ENCODE data around the gene CEND1. TPM values are rescaled to one million over a fixed set of nuclear protein-coding genes. Genes with fewer than 3 reads are reported as not detected.
A peak's percentile ranks its signal among the peaks of the same experiment; 100 is the strongest.

The CEND1 gene
- total RNA-seq, 1 donor = 1.2 TPM

GRCh38 chr11:831118-831864 is 41.4 kb upstream of the CEND1 start:
- TF ChIP-seq CTCF (IDR thresholded peaks at IDR 0.05; ENCODE audit: insufficient read depth, low read length) = no peak
- no peak overlapping the region for H3K4me3 ChIP-seq (ENCODE audit: low read depth, low read length)
- DNase-seq (ENCODE audit: low read depth) = no peak

GRCh38 chr11:830295-831117 is 40.6 kb upstream of the CEND1 start:
- peak; percentile 40 for DNase-seq (ENCODE audit: low read depth)
- H3K4me3 ChIP-seq (ENCODE audit: low read depth, low read length) = peak overlapping the region; percentile 40
- TF ChIP-seq CTCF (IDR thresholded peaks at IDR 0.05; ENCODE audit: insufficient read depth, low read length) = no peak

- TF ChIP-seq CTCF (IDR thresholded peaks at IDR 0.05; ENCODE audit: insufficient read depth, low read length) = no peak
- DNase-seq (ENCODE audit: low read depth) = no peak
- H3K4me3 ChIP-seq (ENCODE audit: low read depth, low read length) = peak overlapping the region; percentile 40
Observed at GRCh38 chr11:829847-830294, 40.0 kb upstream of the CEND1 start.

GRCh38 chr11:829176-829846 is 39.4 kb upstream of the CEND1 start:
- DNase-seq (ENCODE audit: low read depth) = no peak
- peak overlapping the region; percentile 10 for H3K4me3 ChIP-seq (ENCODE audit: low read depth, low read length)
- TF ChIP-seq CTCF (IDR thresholded peaks at IDR 0.05; ENCODE audit: insufficient read depth, low read length) = no peak

- no peak for DNase-seq (ENCODE audit: low read depth)
- H3K4me3 ChIP-seq (ENCODE audit: low read depth, low read length) = no peak overlapping the region
- no peak for TF ChIP-seq CTCF (IDR thresholded peaks at IDR 0.05; ENCODE audit: insufficient read depth, low read length)
Observed at GRCh38 chr11:828506-829175, 38.8 kb upstream of the CEND1 start.

- peak within 1 kb of the TSS; percentile 9 for H3K4me3 ChIP-seq (ENCODE audit: low read depth, low read length)
- DNase-seq (ENCODE audit: low read depth) = no peak
Observed at GRCh38 chr11:827897-828192, 38.0 kb upstream of the CEND1 start, which contains the start of gene CRACR2B. Gene CRACR2B (plus strand): TSS chr11:827919. CDS start chr11:828608, 689 bp downstream.

More at GRCh38 chr11:827897-828192, 38.0 kb upstream of the CEND1 start, which contains the start of gene CRACR2B:
- no peak for TF ChIP-seq CTCF (IDR thresholded peaks at IDR 0.05; ENCODE audit: insufficient read depth, low read length)

Measured in fibroblast of the aortic adventitia (primary cell).